Measurements from ENCODE around the gene ATP2A3. TPM values are rescaled to one million over a fixed set of nuclear protein-coding genes. Genes with fewer than 3 reads are reported as not detected.

The ATP2A3 gene
- total and polyA plus RNA-seq, 2 experiments from 2014 or later = 4.2 to 6.9 TPM

DNA sequence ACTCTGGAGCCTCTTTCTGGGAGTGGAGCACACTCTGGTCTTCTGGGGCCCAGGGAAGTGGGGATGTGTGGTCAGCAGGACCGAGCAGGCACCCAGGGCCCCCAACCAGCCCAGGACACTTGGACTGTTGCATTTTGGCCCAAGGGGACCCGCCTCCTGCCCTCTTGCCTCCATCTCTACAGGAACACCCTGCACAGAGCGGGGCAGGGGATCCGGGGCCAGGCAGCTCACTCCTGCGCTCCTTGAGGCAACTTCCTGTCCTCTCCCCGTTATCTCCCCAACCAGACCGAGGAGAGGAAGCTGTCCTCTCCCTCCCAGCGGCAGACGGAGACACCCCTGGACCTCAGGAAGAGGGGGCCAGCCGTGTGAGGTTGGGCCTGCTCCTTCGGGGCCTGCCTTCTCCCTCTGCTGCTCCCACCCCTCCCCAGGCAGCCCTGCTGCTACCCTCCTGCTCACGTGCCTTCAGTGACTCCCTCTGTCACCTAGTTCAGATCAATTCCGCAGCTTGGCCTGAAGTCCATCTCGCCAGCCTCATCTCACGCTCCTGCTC lies 10.0 kb upstream of the ATP2A3 start:
- Histone ChIP-seq H3K27ac (no peak overlapping the region), H3K4me1 (ENCODE audit: low read depth) (peaks cover 9% of the 10 kb centered on the region), H3K4me3 (no peak overlapping the region), H3K27me3 (no peaks in the 10 kb centered on the region), H3K9me3 (ENCODE audit: low read depth) (no peaks in the 10 kb centered on the region), H3K36me3 (no peaks in the 10 kb centered on the region)
- DNase-seq (ENCODE audit: low read depth in 1 of 2, low spot score in 1 of 2) = no peak
- TF ChIP-seq, protein P1, sequence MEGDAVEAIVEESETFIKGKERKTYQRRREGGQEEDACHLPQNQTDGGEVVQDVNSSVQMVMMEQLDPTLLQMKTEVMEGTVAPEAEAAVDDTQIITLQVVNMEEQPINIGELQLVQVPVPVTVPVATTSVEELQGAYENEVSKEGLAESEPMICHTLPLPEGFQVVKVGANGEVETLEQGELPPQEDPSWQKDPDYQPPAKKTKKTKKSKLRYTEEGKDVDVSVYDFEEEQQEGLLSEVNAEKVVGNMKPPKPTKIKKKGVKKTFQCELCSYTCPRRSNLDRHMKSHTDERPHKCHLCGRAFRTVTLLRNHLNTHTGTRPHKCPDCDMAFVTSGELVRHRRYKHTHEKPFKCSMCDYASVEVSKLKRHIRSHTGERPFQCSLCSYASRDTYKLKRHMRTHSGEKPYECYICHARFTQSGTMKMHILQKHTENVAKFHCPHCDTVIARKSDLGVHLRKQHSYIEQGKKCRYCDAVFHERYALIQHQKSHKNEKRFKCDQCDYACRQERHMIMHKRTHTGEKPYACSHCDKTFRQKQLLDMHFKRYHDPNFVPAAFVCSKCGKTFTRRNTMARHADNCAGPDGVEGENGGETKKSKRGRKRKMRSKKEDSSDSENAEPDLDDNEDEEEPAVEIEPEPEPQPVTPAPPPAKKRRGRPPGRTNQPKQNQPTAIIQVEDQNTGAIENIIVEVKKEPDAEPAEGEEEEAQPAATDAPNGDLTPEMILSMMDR (IDR thresholded peaks at IDR 0.05; ENCODE audit: low read depth, low read length) = no peak

DNA sequence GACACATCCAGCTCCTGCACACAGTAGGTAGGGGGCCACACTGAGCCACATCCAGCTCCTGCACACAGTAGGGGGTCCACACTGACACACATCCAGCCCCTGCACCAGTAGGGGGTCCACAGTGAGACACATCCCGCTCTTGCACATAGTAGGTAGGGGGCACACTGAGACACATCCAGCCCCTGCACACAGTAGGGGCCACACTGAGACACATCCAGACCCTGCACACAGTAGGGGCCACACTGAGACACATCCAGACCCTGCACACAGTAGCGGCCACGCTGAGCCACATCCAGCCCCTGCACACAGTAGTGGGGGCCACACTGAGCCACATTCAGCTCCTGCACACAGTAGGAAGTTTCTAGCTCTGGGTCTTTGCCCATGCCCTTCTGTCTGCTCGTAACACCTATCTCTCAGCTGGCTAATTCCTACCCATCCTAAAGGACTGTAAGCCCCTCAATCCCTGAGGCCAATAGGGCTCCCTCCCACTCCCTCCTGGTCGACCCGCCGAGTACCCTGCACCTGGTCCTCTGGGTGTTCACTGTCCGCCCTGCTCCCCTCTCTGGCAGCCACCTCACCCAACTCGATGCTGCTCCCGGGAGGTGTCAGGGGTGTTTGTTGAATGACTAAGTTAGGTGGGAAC lies 9.4 kb upstream of the ATP2A3 start:
- Histone ChIP-seq H3K27me3 (no peaks in the 10 kb centered on the region), H3K27ac (no peak overlapping the region), H3K4me3 (no peak overlapping the region), H3K36me3 (no peaks in the 10 kb centered on the region), H3K9me3 (ENCODE audit: low read depth) (no peaks in the 10 kb centered on the region), H3K4me1 (ENCODE audit: low read depth) (peaks cover 9% of the 10 kb centered on the region)
- TF ChIP-seq, protein P1 (IDR thresholded peaks at IDR 0.05; ENCODE audit: low read depth, low read length) = no peak
- no peak for DNase-seq (ENCODE audit: low read depth in 1 of 2, low spot score in 1 of 2)

DNA sequence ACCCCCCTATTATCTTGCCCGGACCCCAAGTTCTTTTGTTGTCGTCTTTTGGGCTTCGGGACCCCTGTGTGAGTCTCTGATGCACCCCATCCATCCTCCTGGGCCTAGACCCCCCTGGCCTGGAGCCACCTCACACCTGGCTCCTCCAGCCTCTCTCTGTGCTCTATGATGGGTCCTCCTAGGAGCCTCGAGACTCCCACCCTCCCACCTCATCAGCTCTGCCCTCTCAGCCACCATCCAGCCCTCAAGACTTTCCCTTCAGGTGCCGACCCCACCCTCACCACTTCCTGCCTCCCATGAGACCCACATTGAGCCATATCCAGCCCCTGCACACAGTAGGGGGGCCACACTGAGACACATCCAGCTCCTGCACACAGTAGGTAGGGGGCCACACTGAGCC lies 8.7 kb upstream of the ATP2A3 start:
- H3K4me1 ChIP-seq (ENCODE audit: low read depth) = peaks cover 9% of the 10 kb centered on the region
- H3K27me3 ChIP-seq = no peaks in the 10 kb centered on the region
- no peaks in the 10 kb centered on the region for H3K9me3 ChIP-seq (ENCODE audit: low read depth)
- TF ChIP-seq, protein P1 (IDR thresholded peaks at IDR 0.05; ENCODE audit: low read depth, low read length) = no peak
- DNase-seq (ENCODE audit: low read depth in 1 of 2, low spot score in 1 of 2) = no peak
- H3K36me3 ChIP-seq = no peaks in the 10 kb centered on the region
- H3K4me3 ChIP-seq = no peak overlapping the region
- no peak overlapping the region for H3K27ac ChIP-seq

DNA sequence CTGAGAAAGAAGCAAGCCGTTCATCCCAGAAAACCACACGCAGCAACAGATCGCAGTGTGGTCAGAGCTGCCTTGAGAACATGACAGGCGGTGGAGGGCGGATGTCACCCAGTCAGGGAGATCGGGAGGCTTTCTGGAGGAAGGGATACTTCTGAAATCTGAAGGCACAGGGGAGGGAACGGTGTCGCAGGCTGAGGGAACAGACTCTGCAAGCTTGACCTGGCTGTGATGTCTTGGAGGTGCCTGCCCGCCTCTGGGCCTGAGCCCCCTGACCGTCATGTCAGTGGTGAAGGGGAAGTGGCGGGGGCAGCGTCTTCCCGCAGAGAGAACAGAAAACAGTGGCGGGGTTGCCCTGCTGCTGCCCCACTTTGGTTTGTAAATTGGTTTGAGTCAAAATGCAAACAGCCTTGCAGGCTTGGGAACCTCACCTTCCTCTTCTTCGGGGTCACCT lies 8.1 kb upstream of the ATP2A3 start:
- H3K4me3 ChIP-seq = no peak overlapping the region
- no peaks in the 10 kb centered on the region for H3K36me3 ChIP-seq
- no peak for DNase-seq (ENCODE audit: low read depth in 1 of 2, low spot score in 1 of 2)
- peaks cover 9% of the 10 kb centered on the region for H3K4me1 ChIP-seq (ENCODE audit: low read depth)
- no peak overlapping the region for H3K27ac ChIP-seq
- no peaks in the 10 kb centered on the region for H3K9me3 ChIP-seq (ENCODE audit: low read depth)
- H3K27me3 ChIP-seq = no peaks in the 10 kb centered on the region
- TF ChIP-seq, protein P1 (IDR thresholded peaks at IDR 0.05; ENCODE audit: low read depth, low read length) = no peak

DNA sequence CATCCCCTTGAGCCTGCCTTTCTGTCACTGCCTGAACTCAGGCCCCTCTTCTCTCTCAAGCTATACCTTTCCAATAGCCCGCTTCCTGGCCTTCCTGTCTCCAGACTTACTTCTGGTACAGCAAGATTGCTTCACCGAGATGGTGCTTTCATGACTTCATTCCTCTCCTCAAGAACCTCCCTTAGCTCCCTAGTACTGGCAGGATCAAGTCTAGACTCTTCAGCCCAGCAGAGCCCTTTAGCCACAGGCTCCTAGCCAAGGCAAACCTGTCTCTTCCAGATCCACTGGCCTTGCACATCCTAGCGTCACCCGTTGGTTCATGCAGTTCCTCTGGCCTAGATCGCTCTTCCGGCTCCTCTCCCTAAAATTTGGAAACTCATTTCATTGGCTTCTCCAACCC lies 6.4 kb upstream of the ATP2A3 start:
- TF ChIP-seq, protein P1 (IDR thresholded peaks at IDR 0.05; ENCODE audit: low read depth, low read length) = no peak
- H3K4me1 ChIP-seq (ENCODE audit: low read depth) = no peaks in the 10 kb centered on the region

More for the DNA sequence above, 6.4 kb upstream of the ATP2A3 start:
- no peaks in the 10 kb centered on the region for H3K9me3 ChIP-seq (ENCODE audit: low read depth)
- DNase-seq (ENCODE audit: low read depth in 1 of 2, low spot score in 1 of 2) = no peak
- no peak overlapping the region for H3K27ac ChIP-seq
- H3K27me3 ChIP-seq = no peaks in the 10 kb centered on the region
- no peak overlapping the region for H3K4me3 ChIP-seq
- no peaks in the 10 kb centered on the region for H3K36me3 ChIP-seq
